ENCODE measurements around the gene ANO4.
A peak's percentile ranks its signal among the peaks of the same experiment; 100 is the strongest.

Gene ANO4

GRCh38 chr12:100793182-100793581 is 1.4 kb upstream of the ANO4 start:
- peak; percentile 29 for DNase-seq (ENCODE audit: low read depth)
- H3K4me3 ChIP-seq (ENCODE audit: control insufficient read depth, low read depth, low read length) = no peak overlapping the region
- TF ChIP-seq CTCF (IDR thresholded peaks at IDR 0.05; ENCODE audit: control insufficient read depth, insufficient read depth, low read depth, low read length, missing control alignments) = no peak

- no peak for TF ChIP-seq CTCF (IDR thresholded peaks at IDR 0.05; ENCODE audit: control insufficient read depth, insufficient read depth, low read depth, low read length, missing control alignments)
- DNase-seq (ENCODE audit: low read depth) = no peak
- no peak overlapping the region for H3K4me3 ChIP-seq (ENCODE audit: control insufficient read depth, low read depth, low read length)
Observed at GRCh38 chr12:100795174-100795799, 711 bp downstream of the ANO4 start.

GRCh38 chr12:100795800-100796179 is 1.2 kb downstream of the ANO4 start:
- DNase-seq (ENCODE audit: low read depth) = no peak
- H3K4me3 ChIP-seq (ENCODE audit: control insufficient read depth, low read depth, low read length) = no peak overlapping the region
- no peak for TF ChIP-seq CTCF (IDR thresholded peaks at IDR 0.05; ENCODE audit: control insufficient read depth, insufficient read depth, low read depth, low read length, missing control alignments)

- DNase-seq (ENCODE audit: low read depth) = no peak
Observed at GRCh38 chr12:100796621-100797020, 2.0 kb downstream of the ANO4 start.

GRCh38 chr12:100797246-100797645 is 2.7 kb downstream of the ANO4 start:
- no peak for DNase-seq (ENCODE audit: low read depth)
- H3K4me3 ChIP-seq (ENCODE audit: control insufficient read depth, low read depth, low read length) = no peak overlapping the region
- TF ChIP-seq CTCF (IDR thresholded peaks at IDR 0.05; ENCODE audit: control insufficient read depth, insufficient read depth, low read depth, low read length, missing control alignments) = no peak

More at GRCh38 chr12:100796621-100797020, 2.0 kb downstream of the ANO4 start:
- TF ChIP-seq CTCF (IDR thresholded peaks at IDR 0.05; ENCODE audit: control insufficient read depth, insufficient read depth, low read depth, low read length, missing control alignments) = no peak
- no peak overlapping the region for H3K4me3 ChIP-seq (ENCODE audit: control insufficient read depth, low read depth, low read length)

GRCh38 chr12:100797786-100798185 is 3.2 kb downstream of the ANO4 start:
- no peak overlapping the region for H3K4me3 ChIP-seq (ENCODE audit: control insufficient read depth, low read depth, low read length)
- no peak for TF ChIP-seq CTCF (IDR thresholded peaks at IDR 0.05; ENCODE audit: control insufficient read depth, insufficient read depth, low read depth, low read length, missing control alignments)
- DNase-seq (ENCODE audit: low read depth) = no peak
